H1 (cell line): ENCODE measurements around the gene PAXX. TPM values are rescaled to one million over a fixed set of nuclear protein-coding genes. Genes with fewer than 3 reads are reported as not detected.

Source experiments
- CTCF ChIA-PET: fragments of 300-600 bp; sonication (Branson Sonifier 250); formaldehyde crosslinking; loops from one replicate; lab custom pipeline; 2021; ENCODE audit not compliant: partially characterized antibody; lab: Charles Lee
- POLR2A ChIA-PET: fragments of 300-600 bp; sonication (Branson Sonifier 250); formaldehyde crosslinking; loops from one replicate; lab custom pipeline; 2021; ENCODE audit warnings: inconsistent platforms; ENCODE audit not compliant: partially characterized antibody; lab: Charles Lee
- DNase-seq, 2 experiments: peaks; one replicate each; pipeline versions ENCODE4 v3.0.0 to v3.0.0-alpha.2; 2010 to 2022; ENCODE audit warnings: low spot score in 2 of 2, low read depth in 1 of 2, mixed read lengths in 1 of 2
- FAIRE-seq: peaks from 2 replicates; lab custom pipeline; 2011; peaks lifted over from hg19 to GRCh38; lab: Jason Lieb, UNC
- H2AFZ ChIP-seq: 2 replicates; pipeline ENCODE4 v1.8.1; 2012; ENCODE audit warnings: low read length, inconsistent platforms
- H2AK5ac ChIP-seq: 2 replicates; pipeline ENCODE4 v1.6.1; 2013; ENCODE audit warnings: low read depth, low read length
- H2BK120ac ChIP-seq: replicated peaks from 2 replicates; pipeline ENCODE3; 2013; ENCODE audit warnings: low read depth, low read length, inconsistent platforms
- H2BK12ac ChIP-seq: 2 replicates; pipeline ENCODE4 v1.6.1; 2013; ENCODE audit warnings: low read depth, low read length
- H2BK15ac ChIP-seq: 2 replicates; pipeline ENCODE4 v1.6.1; 2013; ENCODE audit warnings: low read length
- H2BK20ac ChIP-seq: 2 replicates; pipeline ENCODE4 v1.6.1; 2013; ENCODE audit warnings: low read length
- H2BK5ac ChIP-seq: 2 replicates; pipeline ENCODE4 v1.6.1; 2013; ENCODE audit warnings: low read depth, low read length
- H3K14ac ChIP-seq: 2 replicates; pipeline ENCODE4 v1.6.1; 2013; ENCODE audit warnings: inconsistent platforms; ENCODE audit not compliant: insufficient read length
- H3K18ac ChIP-seq: 2 replicates; pipeline ENCODE4 v1.6.1; 2013; ENCODE audit warnings: low read length; ENCODE audit errors: extremely low read depth
- H3K23ac ChIP-seq: 2 replicates; pipeline ENCODE4 v1.6.1; 2013; ENCODE audit warnings: inconsistent platforms; ENCODE audit not compliant: insufficient read length
- H3K23me2 ChIP-seq: 2 replicates; pipeline ENCODE4 v1.6.1; 2013; ENCODE audit warnings: low read depth, low read length
- H3K27ac ChIP-seq: 2 replicates; pipeline ENCODE4 v1.6.1; 2011; ENCODE audit warnings: low read depth, low read length, inconsistent platforms
- H3K27me3 ChIP-seq, 4 experiments: replicated peaks in 1 of 4; 1 replicate in 1 of 4; 2 replicates in 3 of 4; pipeline versions ENCODE4 v1.6.1 to v1.8.1; 2011 to 2013; ENCODE audit warnings: low read length in 3 of 4, mild to moderate bottlenecking in 3 of 4, inconsistent platforms in 2 of 4, mixed read lengths in 2 of 4, moderate library complexity in 1 of 4; ENCODE audit not compliant: control insufficient read depth in 3 of 4, insufficient read depth in 3 of 4; ENCODE audit errors: extremely low read depth in 1 of 4
- H3K36me3 ChIP-seq, 4 experiments: 2 replicates each; pipeline versions ENCODE4 v1.6.1 to v1.8.1; 2011 to 2013; ENCODE audit warnings: mild to moderate bottlenecking in 4 of 4, low read length in 3 of 4, moderate library complexity in 2 of 4, control low read depth in 1 of 4, inconsistent platforms in 1 of 4; ENCODE audit not compliant: insufficient read depth in 4 of 4, control insufficient read depth in 2 of 4
- H3K4ac ChIP-seq: replicated peaks from 2 replicates; pipeline ENCODE3; 2013; ENCODE audit warnings: low read length, low read depth, mixed read lengths, inconsistent platforms; ENCODE audit not compliant: insufficient read length
- H3K4me1 ChIP-seq, 4 experiments: replicated peaks in 1 of 4; 1 replicate in 1 of 4; 2 replicates in 3 of 4; pipeline versions ENCODE4 v1.6.1 to v1.8.1; 2011 to 2013; ENCODE audit warnings: low read length in 3 of 4, inconsistent platforms in 2 of 4, mixed read lengths in 1 of 4; ENCODE audit not compliant: insufficient read depth in 4 of 4, control insufficient read depth in 3 of 4
- H3K4me2 ChIP-seq, 2 experiments: 2 replicates each; pipeline versions ENCODE4 v1.6.1 to v1.8.1; 2011 to 2013; ENCODE audit warnings: low read depth in 2 of 2, low read length in 2 of 2, control low read depth in 1 of 2, inconsistent platforms in 1 of 2, mild to moderate bottlenecking in 1 of 2; ENCODE audit not compliant: insufficient read depth in 1 of 2
- H3K4me3 ChIP-seq, 4 experiments: fragments of 200-600, 300-600 bp in 1 of 4; sonication (generic), shearing (Covaris generic), sonication (Bioruptor Twin) in 1 of 4; 2 replicates each; pipeline versions ENCODE4 v1.5.1 to v1.8.1; 2011 to 2016; ENCODE audit warnings: low read length in 4 of 4, low read depth in 3 of 4, control low read depth in 2 of 4, inconsistent platforms in 2 of 4, mild to moderate bottlenecking in 2 of 4, mixed read lengths in 1 of 4, moderate library complexity in 1 of 4; ENCODE audit not compliant: insufficient read depth in 2 of 4; ENCODE audit errors: extremely low read depth in 1 of 4
- H3K56ac ChIP-seq: replicated peaks from 2 replicates; pipeline ENCODE3; 2013; ENCODE audit warnings: low read depth, mild to moderate bottlenecking, mixed read lengths, low read length, inconsistent platforms; ENCODE audit not compliant: insufficient read length
- H3K79me1 ChIP-seq: 2 replicates; pipeline ENCODE4 v1.6.1; 2013; ENCODE audit warnings: low read depth, low read length, control low read depth
- H3K79me2 ChIP-seq, 2 experiments: 2 replicates each; pipeline versions ENCODE4 v1.6.1 to v1.8.1; 2012 to 2013; ENCODE audit warnings: low read length in 2 of 2, mild to moderate bottlenecking in 2 of 2, inconsistent platforms in 1 of 2; ENCODE audit not compliant: insufficient read depth in 2 of 2, control insufficient read depth in 1 of 2
- H3K9ac ChIP-seq, 4 experiments: replicated peaks in 1 of 4; 1 replicate in 1 of 4; 2 replicates in 3 of 4; pipeline versions ENCODE4 v1.6.1 to v1.8.1; 2011 to 2013; ENCODE audit warnings: low read depth in 3 of 4, low read length in 3 of 4, control low read depth in 2 of 4, mild to moderate bottlenecking in 2 of 4, moderate library complexity in 2 of 4, inconsistent platforms in 1 of 4; ENCODE audit errors: extremely low read depth in 1 of 4
- H3K9me3 ChIP-seq, 2 experiments: 2 replicates each; pipeline versions ENCODE4 v1.6.1 to v1.8.1; 2012 to 2013; ENCODE audit warnings: mild to moderate bottlenecking in 2 of 2, moderate library complexity in 2 of 2, control low read depth in 1 of 2, inconsistent platforms in 1 of 2, low read depth in 1 of 2, low read length in 1 of 2, mixed read lengths in 1 of 2; ENCODE audit not compliant: insufficient read depth in 2 of 2
- H4K20me1 ChIP-seq, 2 experiments: replicated peaks in 1 of 2; 2 replicates each; pipeline versions ENCODE3 to v1.8.1; 2011 to 2013; ENCODE audit warnings: inconsistent platforms in 2 of 2, low read length in 2 of 2, mild to moderate bottlenecking in 1 of 2; ENCODE audit not compliant: insufficient read depth in 2 of 2, control insufficient read depth in 1 of 2
- H4K5ac ChIP-seq: 2 replicates; pipeline ENCODE4 v1.6.1; 2013; ENCODE audit warnings: low read length, low read depth, mixed read lengths, inconsistent platforms; ENCODE audit not compliant: insufficient read length
- H4K8ac ChIP-seq: 2 replicates; pipeline ENCODE4 v1.8.0; 2013; ENCODE audit warnings: mild to moderate bottlenecking, moderate library complexity, low read length, inconsistent platforms; ENCODE audit not compliant: insufficient read depth; ENCODE audit errors: extremely low read depth
- H4K91ac ChIP-seq: replicated peaks from 2 replicates; pipeline ENCODE3; 2013; ENCODE audit warnings: low read length, mixed read lengths, inconsistent platforms; ENCODE audit not compliant: insufficient read length
- CTBP2 ChIP-seq: IDR thresholded peaks from 2 replicates; pipeline ENCODE4 v1.7.0; 2011; ENCODE audit warnings: borderline replicate concordance, mild to moderate bottlenecking, moderate library complexity, mixed read lengths, low read length; ENCODE audit not compliant: insufficient read depth, insufficient read length
- WGBS, 2 experiments: shearing (Covaris generic) in 1 of 2; methylation state at CpG; one replicate each; pipeline versions ENCODE4 v1.1.6 to v1.1.7; 2013 to 2015; ENCODE audit warnings: low lambda C conversion rate in 2 of 2, mixed read lengths in 2 of 2, inconsistent platforms in 1 of 2, low coverage in 1 of 2, missing lambda C conversion rate in 1 of 2; ENCODE audit not compliant: insufficient replicate concordance in 2 of 2, insufficient coverage in 1 of 2, insufficient read length in 1 of 2; ENCODE audit errors: extremely low coverage in 1 of 2, missing lambda C conversion rate in 1 of 2; 5-methylcytosine and 5-hydroxymethylcytosine counted together
- polyA plus RNA-seq, 7 experiments: library from polyadenylated mRNA; depleted of rRNA in 3 of 7; stranded (reverse) in 5 of 7; unstranded in 2 of 7; fragments of >200 nt in 5 of 7; fragments of 200-250 nt in 2 of 7; gene quantifications; 1 replicate in 5 of 7; 2 replicates in 1 of 7; 4 replicates in 1 of 7; pipeline versions ENCODE4 v1.2.1 to v1.2.3, GENCODE V29; 2011 to 2013; ENCODE audit warnings: missing spikeins in 2 of 7, mixed read lengths in 2 of 7
- total RNA-seq: library from RNA; stranded (reverse); fragmentation: NEBNext Ultra II Directional; extraction: Animal tissue kit (Norgen Biotek cat#: 25700); gene quantifications from 2 replicates; pipeline ENCODE4 v1.2.1, GENCODE V29; 2021

The PAXX gene
- total and polyA plus RNA-seq, 2 of the 8 experiments (the other 6 are each of a cell fraction or from before 2014, with no cell fraction given), result 43.4 to 45.9 TPM

- ChIA-PET CTCF (interaction anchor here (1.0 to 2.8 kb wide), 7 partner anchors 10 to 67 kb away, joined by 3 to 11 read pairs (median 5); no protein-coding TSS in a partner anchor), POLR2A (no interaction called here)
- H3K4me3 ChIP-seq, result no peak overlapping the region
- no peak overlapping the region for H4K91ac ChIP-seq
- no peaks in the 10 kb centered on the region; the same call in 1 of the 2 replicates for H3K23me2 ChIP-seq
- H3K4me2 ChIP-seq, result no peak overlapping the region
- peaks cover 0 to 7% (median under 1%) of the 10 kb centered on the region in 4 experiments; a peak in 2 of 7 replicates for H3K4me1 ChIP-seq
- no peak overlapping the region for H2BK120ac ChIP-seq
- no peak overlapping the region for H2AFZ ChIP-seq
- no peak overlapping the region for H2BK20ac ChIP-seq
- H4K20me1 ChIP-seq, result no peaks in the 10 kb centered on the region
- H3K9ac ChIP-seq, result no peak overlapping the region
- no peak overlapping the region for H2BK5ac ChIP-seq
- FAIRE-seq (no peak), DNase-seq (no peak)
- H3K18ac ChIP-seq, result no peak overlapping the region
- H3K14ac ChIP-seq, result no peak overlapping the region
- peaks cover 0 to 13% (median 0%) of the 10 kb centered on the region in 4 experiments; a peak in 1 of 8 replicates for H3K36me3 ChIP-seq
- no peak overlapping the region for H4K8ac ChIP-seq
- H2BK15ac ChIP-seq, result no peak overlapping the region
- 92% methylated on average over 36 of the region's 36 CpGs; no CpG with 5 or more reads in 1 of the 2 experiments for WGBS, 2 experiments
- H3K9me3 ChIP-seq, result peaks cover 0 to 27% of the 10 kb centered on the region in 2 experiments; a peak in 2 of 4 replicates
- no peak overlapping the region for H3K27ac ChIP-seq
- no peaks in the 10 kb centered on the region for H3K79me1 ChIP-seq
- no peak overlapping the region for H3K56ac ChIP-seq
- no peak overlapping the region for H3K4ac ChIP-seq
- no peaks in the 10 kb centered on the region; a peak in 1 of 7 replicates for H3K27me3 ChIP-seq
- H2BK12ac ChIP-seq, result no peak overlapping the region
- no peak overlapping the region for H3K23ac ChIP-seq
- no peak overlapping the region for H2AK5ac ChIP-seq
- no peaks in the 10 kb centered on the region for H3K79me2 ChIP-seq
- H4K5ac ChIP-seq, result no peak overlapping the region
- TF ChIP-seq CTBP2, result no peak
These were observed 22.7 kb downstream of the PAXX start for GRCh38 chr9:137014776-137015539.
